ENCODE data around the gene PDLIM1.
A peak's percentile ranks its signal among the peaks of the same experiment; 100 is the strongest.

Gene PDLIM1, protein sequence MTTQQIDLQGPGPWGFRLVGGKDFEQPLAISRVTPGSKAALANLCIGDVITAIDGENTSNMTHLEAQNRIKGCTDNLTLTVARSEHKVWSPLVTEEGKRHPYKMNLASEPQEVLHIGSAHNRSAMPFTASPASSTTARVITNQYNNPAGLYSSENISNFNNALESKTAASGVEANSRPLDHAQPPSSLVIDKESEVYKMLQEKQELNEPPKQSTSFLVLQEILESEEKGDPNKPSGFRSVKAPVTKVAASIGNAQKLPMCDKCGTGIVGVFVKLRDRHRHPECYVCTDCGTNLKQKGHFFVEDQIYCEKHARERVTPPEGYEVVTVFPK

DNA sequence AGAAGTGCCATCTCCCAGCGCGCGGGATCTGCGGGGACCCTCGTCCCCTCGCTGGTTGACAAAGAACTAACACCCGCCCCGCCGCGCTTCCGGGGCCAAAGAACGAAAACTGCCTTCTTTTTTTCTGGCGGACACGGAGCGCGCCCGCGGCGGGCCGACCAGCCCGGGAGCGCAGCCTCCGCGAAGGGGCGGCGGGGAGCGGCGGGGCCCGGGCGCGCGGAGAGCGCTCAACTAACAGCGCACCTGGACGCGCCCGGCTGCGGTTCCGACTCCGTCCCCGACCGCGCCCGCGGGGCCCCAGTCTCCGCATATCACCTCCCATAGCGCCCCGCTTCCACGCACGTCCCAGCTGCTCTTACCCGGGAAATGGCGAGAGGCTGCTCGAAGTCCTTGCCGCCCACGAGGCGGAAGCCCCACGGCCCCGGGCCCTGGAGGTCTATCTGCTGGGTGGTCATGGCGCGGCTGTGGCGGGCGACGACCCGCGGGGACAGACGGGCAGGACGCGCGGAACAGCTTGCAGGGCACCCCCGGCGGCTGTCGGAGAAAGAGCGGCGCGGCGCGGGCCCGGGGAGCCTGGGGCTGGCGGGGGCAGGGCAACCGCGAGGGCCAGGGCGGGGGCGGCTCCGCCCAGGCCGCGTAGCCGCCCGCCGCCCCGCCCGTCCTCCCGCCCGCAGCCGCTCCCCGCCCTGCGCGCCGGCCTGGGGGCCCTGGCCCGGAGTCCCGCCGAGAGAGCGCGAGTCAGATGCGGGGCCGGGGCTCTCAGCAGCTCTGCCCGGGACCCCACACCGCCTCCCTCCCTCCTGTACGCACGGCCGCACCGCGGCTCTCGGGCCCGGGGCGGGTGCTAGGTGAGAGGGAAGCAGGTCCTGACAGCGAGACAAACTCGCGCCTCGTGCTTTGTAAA is at the start of gene PDLIM1:
PDLIM1 (minus strand) TSS at position 543 of the 904 bp plus-strand sequence; CDS start at position 455, 88 bp downstream.
- TF ChIP-seq, protein P1, sequence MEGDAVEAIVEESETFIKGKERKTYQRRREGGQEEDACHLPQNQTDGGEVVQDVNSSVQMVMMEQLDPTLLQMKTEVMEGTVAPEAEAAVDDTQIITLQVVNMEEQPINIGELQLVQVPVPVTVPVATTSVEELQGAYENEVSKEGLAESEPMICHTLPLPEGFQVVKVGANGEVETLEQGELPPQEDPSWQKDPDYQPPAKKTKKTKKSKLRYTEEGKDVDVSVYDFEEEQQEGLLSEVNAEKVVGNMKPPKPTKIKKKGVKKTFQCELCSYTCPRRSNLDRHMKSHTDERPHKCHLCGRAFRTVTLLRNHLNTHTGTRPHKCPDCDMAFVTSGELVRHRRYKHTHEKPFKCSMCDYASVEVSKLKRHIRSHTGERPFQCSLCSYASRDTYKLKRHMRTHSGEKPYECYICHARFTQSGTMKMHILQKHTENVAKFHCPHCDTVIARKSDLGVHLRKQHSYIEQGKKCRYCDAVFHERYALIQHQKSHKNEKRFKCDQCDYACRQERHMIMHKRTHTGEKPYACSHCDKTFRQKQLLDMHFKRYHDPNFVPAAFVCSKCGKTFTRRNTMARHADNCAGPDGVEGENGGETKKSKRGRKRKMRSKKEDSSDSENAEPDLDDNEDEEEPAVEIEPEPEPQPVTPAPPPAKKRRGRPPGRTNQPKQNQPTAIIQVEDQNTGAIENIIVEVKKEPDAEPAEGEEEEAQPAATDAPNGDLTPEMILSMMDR (IDR thresholded peaks at IDR 0.05; ENCODE audit: borderline replicate concordance, control extremely low read depth, extremely low read depth, insufficient read depth, missing control alignments), result peak; percentile 32
- DNase-seq (ENCODE audit: low spot score), result peak; percentile 90
- in situ Hi-C loops (cut with MboI; ENCODE audit: low sequenced_read_pairs, unreplicated experiment), result no loop called here

DNA sequence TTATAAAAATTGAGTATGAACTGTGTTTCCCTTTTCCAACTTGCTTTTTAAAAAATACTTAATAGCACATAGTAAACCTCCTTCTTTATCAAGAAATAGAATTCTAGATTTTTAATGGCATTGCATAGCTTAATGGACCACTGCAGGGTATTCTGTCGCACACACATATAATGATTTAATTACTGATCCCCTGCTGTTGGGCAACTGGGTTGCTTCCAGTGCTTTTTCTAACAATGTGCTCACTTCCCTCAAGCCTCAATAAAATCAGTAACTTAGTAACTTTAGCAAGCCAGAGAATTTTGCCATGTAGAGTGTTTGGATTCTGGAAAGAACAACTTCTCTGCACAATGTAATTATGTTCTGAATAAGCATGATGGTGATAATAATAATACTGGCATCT is 49.1 kb upstream of the PDLIM1 start:
- DNase-seq (ENCODE audit: low spot score), result no peak
- in situ Hi-C loops (cut with MboI; ENCODE audit: low sequenced_read_pairs, unreplicated experiment), result no loop called here
- TF ChIP-seq, protein P1 (IDR thresholded peaks at IDR 0.05; ENCODE audit: borderline replicate concordance, control extremely low read depth, extremely low read depth, insufficient read depth, missing control alignments), result no peak

DNA sequence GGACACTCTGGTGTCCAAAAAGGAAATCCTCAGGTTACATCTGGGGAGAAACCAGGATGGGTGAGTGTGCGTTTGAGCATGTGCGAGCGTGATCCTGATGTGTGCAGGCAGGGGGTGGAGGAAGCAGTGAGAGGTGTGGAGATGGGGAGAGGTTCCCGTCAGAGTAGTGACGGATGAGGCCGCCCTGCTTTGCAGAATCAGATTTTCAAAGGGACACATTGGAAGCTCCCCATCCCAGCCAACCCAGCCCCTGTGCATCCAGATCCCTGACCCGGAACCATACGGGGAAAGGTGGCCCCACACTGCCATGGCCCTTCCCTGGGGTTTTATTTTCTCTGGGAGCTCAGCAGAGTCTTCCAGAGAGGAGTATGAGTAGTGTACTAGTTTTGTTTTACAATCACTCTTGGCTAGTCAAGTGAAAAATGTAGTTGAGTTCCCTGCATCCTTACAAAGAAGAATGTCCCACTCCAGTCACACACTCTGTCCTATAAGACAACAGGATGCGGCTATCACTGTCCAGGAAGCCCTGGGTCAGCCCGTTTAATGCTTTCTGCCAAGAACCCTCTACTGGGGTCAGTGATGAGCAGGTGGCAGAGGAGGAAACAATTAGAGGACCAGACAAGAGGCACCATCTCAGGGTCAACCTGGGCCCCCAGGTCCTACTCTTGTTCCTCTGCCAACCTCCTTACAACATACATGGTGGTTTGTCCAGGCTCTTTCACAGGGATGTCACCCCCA is 46.8 kb upstream of the PDLIM1 start:
- TF ChIP-seq, protein P1 (IDR thresholded peaks at IDR 0.05; ENCODE audit: borderline replicate concordance, control extremely low read depth, extremely low read depth, insufficient read depth, missing control alignments), result no peak
- in situ Hi-C loops (cut with MboI; ENCODE audit: low sequenced_read_pairs, unreplicated experiment), result no loop called here
- DNase-seq (ENCODE audit: low spot score), result no peak

DNA sequence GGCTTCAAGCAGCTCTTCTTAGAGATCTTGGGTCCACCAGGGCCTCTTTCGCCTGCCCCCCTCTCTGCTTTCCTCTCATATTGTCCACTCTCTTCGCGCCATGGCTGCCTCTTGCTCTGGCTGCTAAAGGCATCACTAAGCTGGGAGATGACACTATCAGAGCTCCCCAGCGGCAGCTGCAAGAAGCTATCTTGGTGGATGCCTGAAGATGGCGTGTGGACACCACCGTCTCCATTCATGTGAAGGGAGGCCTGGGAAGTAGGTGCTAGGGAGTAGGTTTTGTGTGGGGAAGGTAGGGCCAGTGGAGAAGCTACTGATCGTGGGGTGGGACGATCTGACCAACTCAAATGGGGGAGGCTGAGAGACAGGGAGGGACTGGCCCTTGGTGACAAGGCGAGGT is 45.9 kb upstream of the PDLIM1 start:
- in situ Hi-C loops (cut with MboI; ENCODE audit: low sequenced_read_pairs, unreplicated experiment), result no loop called here
- DNase-seq (ENCODE audit: low spot score), result no peak
- TF ChIP-seq, protein P1 (IDR thresholded peaks at IDR 0.05; ENCODE audit: borderline replicate concordance, control extremely low read depth, extremely low read depth, insufficient read depth, missing control alignments), result peak; percentile 1

DNA sequence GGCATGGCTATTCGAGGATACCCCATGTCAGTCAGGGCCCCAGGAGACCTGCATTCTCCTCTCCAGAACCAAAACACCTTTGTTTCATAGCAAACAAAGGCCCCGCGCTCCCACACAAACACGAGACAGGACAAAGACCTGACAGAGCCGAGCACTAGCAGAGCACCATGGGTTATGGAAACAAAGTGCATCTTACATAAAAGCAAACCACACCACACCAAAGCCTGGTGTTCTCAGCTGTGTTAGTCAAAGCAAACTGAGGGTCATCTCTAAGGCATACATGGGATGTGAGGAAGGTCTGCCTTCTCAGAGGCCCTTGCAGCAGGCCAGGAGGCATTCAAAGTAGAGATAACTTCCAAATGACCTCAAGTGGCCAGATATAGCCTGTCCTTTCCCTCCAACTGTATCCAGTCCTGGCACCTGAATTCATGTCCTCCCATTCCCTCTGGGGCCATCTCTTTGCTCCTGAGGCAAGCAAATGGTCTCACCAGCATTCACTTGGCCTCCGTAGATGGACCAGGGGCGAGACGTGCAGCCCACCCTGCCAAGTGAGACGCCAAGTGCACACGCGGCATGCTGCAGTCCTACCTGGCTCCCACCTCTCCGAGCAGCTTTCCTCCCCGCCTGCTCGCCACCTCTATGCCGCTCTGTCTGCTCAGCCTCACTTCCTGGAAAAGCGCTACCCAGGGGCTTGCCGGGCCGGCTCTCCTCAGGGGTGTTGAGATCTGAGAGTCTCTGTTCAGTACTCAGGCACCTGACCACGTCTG is 45.3 kb upstream of the PDLIM1 start:
- TF ChIP-seq, protein P1 (IDR thresholded peaks at IDR 0.05; ENCODE audit: borderline replicate concordance, control extremely low read depth, extremely low read depth, insufficient read depth, missing control alignments), result no peak
- no peak for DNase-seq (ENCODE audit: low spot score)
- in situ Hi-C loops (cut with MboI; ENCODE audit: low sequenced_read_pairs, unreplicated experiment), result no loop called here
